ENCODE data around the gene SLC2A11.
"Not testable (repeated sequence)": the region's sequence is repeated elsewhere in the genome, so short reads cannot be mapped to it uniquely, and the experiment has no call there.

The SLC2A11 gene

GRCh38 chr22:23891726-23892125, 34.1 kb downstream of the SLC2A11 start:
- DNase-seq (ENCODE audit: low read depth, low spot score), result no peak

DNA sequence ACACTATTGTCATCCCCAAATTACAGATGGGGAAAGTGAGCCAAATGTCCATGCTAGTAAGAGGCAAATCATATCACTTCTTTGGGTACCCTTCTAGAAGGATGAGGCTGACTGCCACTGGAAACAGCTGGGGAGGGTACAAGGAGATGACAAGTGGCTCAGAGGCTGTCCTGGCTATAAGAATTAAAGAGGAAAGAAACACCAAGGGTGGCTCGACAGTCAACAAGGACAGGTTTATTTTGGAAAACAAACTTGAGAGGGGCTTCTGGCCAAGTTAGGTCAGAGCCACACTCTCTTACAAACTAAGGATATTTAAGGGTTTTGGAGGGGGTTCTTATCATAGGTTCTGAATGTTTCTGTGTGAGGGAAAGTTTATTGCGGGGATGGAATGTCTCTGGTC, 34.5 kb downstream of the SLC2A11 start:
- DNase-seq (ENCODE audit: low read depth, low spot score), result no peak

- no peak for DNase-seq (ENCODE audit: low read depth, low spot score)
Observed at GRCh38 chr22:23892706-23893105, 35.0 kb downstream of the SLC2A11 start.

DNA sequence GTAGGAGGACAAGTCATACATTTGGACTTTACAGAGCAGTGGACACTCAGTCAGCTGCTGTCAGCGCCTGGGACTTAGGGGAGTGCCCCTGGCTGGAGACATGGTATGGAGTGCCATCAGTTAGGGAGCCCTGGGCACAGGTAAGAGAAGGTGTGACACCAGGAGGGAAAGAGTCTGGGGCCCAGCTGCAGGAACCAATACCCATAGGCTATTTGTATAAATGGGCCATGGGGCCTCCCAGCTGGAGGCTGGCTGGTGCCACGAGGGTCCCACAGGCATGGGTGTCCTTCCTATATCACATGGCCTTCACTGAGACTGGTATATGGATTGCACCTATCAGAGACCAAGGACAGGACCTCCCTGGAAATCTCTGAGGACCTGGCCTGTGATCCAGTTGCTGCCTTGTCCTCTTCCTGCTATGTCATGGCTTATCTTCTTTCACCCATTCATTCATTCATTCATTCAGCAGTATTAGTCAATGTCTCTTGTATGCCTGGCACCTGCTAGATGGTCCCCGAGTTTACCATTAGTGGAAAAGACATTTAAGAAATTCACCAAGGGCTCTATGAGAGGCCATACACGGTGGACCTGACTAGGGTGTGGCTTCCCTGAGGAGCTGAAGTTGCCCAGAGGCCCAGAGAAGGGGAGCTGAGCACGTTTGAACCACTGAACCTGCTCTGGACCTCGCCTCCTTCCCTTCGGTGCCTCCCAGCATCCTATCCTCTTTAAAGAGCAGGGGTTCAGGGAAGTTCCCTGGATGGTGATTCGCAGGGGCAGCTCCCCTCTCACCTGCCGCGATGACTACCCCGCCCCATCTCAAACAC, 35.7 kb downstream of the SLC2A11 start:
- no peak for DNase-seq (ENCODE audit: low read depth, low spot score)

GRCh38 chr22:23893945-23894709, 36.5 kb downstream of the SLC2A11 start, which contains the start of gene MIF:
MIF (plus strand) TSS chr22:23894383; CDS start chr22:23894475, 92 bp downstream.
- peak; percentile 98 for DNase-seq (ENCODE audit: low read depth, low spot score)

GRCh38 chr22:23894710-23895598, 37.3 kb downstream of the SLC2A11 start:
- peak; percentile 90 for DNase-seq (ENCODE audit: low read depth, low spot score)

DNA sequence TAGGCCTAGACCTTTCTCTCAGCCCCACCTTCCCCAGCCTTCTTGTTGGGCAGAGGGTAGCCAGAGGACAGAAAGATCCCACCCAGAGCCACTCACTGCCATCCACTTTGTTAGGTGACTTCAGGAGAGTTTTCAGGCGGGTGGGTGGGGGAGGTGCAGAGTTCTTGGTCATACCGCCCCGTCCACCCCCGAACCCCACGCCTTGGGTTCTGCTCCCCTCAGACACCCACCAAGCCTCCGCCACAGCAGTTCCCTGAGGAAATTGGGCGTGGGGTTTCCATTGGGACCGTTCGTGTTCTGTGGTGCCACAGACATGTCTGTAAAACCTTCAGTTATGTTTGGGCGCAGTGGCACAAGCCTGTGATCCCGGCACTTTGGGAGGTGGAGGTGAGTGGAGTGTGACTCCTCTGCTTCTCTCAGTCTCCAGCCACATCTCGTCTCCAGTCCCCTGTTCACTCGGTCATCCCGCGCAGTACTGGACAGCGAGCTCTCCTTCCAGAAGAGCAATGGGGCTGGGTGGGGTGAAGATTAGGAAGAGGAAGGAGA, 38.0 kb downstream of the SLC2A11 start:
- DNase-seq (ENCODE audit: low read depth, low spot score), result no peak

DNA sequence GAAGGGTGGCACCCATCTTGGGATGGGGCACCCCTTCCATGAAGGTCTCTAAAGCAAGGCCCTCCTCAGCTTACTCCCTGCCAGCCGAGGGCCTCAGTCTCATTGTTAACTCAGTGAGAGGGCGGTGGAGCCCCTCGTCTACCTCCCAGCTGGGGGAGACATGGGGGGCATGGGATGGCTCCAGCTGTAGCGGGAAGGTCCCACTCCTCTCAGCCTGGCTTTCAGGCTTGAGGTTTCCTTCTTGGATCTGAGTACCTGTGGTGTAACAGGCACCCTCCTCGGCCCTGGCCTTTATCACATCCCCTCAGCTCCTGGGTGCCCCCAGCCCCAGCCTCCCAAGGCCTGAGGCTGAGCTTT, 38.5 kb downstream of the SLC2A11 start:
- no peak for DNase-seq (ENCODE audit: low read depth, low spot score)

GRCh38 chr22:23896523-23897186, 39.0 kb downstream of the SLC2A11 start:
- DNase-seq (ENCODE audit: low read depth, low spot score), result no peak

DNA sequence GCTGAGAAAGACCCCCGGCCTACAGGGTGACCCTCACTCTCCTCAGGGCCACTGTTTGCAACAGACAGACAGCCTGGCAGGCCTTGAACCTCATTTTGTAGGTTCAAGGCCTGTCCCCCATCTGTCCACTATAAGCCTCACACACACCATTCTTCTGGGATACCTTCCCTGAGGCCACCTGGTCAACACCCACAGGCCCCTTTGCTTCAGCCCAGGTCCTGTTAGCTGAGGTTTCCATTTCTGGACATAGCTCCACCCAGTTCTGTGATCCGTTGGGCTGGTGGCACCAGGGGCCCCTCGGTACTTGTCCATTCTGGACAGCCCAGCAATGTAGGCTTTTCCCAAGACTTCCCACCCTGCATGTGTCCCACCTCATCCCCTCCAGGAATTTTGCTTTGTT, 39.6 kb downstream of the SLC2A11 start:
- no peak for DNase-seq (ENCODE audit: low read depth, low spot score)

- DNase-seq (ENCODE audit: low read depth, low spot score), result no peak
Observed at GRCh38 chr22:23898006-23898974, 40.6 kb downstream of the SLC2A11 start.

- DNase-seq (ENCODE audit: low read depth, low spot score), result no peak
Observed at GRCh38 chr22:23899042-23899745, 41.5 kb downstream of the SLC2A11 start.

DNA sequence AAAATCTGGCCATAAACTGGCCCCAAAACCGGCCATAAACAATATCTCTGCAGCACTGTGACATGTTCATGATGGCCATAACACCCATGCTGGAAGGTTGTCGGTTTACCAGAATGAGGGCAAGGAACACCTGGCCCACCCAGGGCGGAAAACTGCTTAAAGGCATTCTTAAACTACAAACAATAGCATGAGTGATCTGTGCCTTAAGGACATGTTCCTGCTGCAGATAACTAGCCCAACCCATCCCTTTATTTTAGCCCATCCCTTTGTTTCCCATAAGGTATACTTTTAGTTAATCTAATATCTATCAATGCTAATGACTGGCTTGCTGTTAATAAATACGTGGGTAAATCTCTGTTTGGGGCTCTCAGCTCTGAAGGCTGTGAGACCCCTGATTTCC, 42.6 kb downstream of the SLC2A11 start:
- not testable (repeated sequence) for DNase-seq (ENCODE audit: low read depth, low spot score)

DNA sequence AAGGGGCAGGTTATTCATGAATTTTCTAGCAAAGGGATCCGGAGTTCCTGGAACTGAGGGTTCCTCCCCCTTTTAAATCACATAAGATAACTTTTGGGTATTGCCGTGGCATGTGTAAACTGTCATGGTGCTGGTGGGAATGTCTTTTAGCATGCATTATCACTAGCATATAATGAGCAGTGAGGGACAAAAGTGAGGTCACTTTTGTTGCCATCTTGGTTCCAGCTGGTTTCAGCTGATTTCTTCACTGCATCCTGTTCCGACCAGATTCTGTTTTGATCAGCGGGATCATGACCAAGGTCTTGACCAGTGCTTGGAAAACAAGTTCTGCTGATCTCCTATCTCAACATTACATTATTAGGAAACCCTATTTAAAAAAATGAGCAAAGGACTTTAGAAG, 43.9 kb downstream of the SLC2A11 start:
- DNase-seq (ENCODE audit: low read depth, low spot score), result no peak

GRCh38 chr22:23903328-23903971, 45.8 kb downstream of the SLC2A11 start:
- DNase-seq (ENCODE audit: low read depth, low spot score), result peak; percentile 61

GRCh38 chr22:23904573-23905254, 47.0 kb downstream of the SLC2A11 start:
- no peak for DNase-seq (ENCODE audit: low read depth, low spot score)

DNA sequence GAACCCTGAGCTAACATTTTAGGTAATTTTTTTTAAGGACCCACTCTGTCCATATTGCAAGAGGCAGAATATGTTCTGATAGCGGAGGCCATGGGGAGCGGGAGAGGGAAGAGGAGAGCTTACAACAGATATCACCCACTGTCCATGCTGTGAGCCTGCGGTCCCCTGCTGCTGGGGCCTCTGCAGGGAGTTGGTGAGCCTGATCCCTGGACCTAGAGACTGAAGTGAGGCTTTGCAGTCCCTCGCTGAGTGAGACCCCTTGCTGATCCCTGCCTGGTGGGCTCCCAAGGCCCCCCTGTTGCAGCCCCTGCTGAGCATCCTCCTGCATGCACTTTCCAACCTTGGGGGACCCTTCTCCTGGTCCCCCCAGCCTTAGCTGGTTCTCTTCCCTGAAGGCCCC, 49.0 kb downstream of the SLC2A11 start:
- no peak for DNase-seq (ENCODE audit: low read depth, low spot score)

GRCh38 chr22:23907423-23907822, 49.7 kb downstream of the SLC2A11 start:
- not testable (repeated sequence) for DNase-seq (ENCODE audit: low read depth, low spot score)
